ENCODE results near the gene CEMIP. TPM values are rescaled to one million over a fixed set of nuclear protein-coding genes. Genes with fewer than 3 reads are reported as not detected.

The CEMIP gene
- total RNA-seq, 4 donors from 2014 or later, result 5.4 to 9.2 (median 8.7) TPM

- no peak for DNase-seq (ENCODE audit: low spot score in 2 of 2)
- Histone ChIP-seq H3K4me1 (no peaks in the 10 kb centered on the region), H3K4me3 (no peak overlapping the region), H3K9me3 (no peaks in the 10 kb centered on the region), H3K27me3 (no peaks in the 10 kb centered on the region), H3K36me3 (no peaks in the 10 kb centered on the region), H3K27ac (no peak overlapping the region)
- WGBS, result 70% methylated on average over 5 of the region's 5 CpGs
- TF ChIP-seq POLR2A (IDR thresholded peaks at IDR 0.05) (no peak), EP300 (IDR thresholded peaks at IDR 0.05) (no peak), POLR2AphosphoS5 (IDR thresholded peaks at IDR 0.05) (no peak)
- TF ChIP-seq, protein P1, sequence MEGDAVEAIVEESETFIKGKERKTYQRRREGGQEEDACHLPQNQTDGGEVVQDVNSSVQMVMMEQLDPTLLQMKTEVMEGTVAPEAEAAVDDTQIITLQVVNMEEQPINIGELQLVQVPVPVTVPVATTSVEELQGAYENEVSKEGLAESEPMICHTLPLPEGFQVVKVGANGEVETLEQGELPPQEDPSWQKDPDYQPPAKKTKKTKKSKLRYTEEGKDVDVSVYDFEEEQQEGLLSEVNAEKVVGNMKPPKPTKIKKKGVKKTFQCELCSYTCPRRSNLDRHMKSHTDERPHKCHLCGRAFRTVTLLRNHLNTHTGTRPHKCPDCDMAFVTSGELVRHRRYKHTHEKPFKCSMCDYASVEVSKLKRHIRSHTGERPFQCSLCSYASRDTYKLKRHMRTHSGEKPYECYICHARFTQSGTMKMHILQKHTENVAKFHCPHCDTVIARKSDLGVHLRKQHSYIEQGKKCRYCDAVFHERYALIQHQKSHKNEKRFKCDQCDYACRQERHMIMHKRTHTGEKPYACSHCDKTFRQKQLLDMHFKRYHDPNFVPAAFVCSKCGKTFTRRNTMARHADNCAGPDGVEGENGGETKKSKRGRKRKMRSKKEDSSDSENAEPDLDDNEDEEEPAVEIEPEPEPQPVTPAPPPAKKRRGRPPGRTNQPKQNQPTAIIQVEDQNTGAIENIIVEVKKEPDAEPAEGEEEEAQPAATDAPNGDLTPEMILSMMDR (IDR thresholded peaks at IDR 0.05), result no peak
These were observed 10.1 kb downstream of the CEMIP start for GRCh38 chr15:80789296-80789695.

DNA sequence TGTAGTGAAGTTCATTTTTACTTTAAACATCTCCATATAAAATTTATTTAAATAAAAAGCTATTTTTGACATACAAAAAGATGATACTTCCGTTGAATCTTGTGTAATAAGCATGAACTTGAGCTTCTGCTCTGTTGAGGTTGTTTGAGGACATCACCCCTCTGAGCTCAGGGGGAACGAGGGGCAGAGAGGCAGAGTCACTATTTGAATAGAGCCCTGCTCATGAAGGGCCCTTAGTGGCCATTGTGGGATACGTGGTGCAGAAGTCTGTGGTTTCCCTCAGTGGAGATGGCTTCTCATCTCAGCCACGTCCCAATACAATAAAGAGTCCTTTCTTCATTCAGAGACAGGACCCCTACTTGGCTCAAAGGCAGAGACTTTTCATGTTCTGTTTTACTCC is 10.6 kb downstream of the CEMIP start:
- Histone ChIP-seq H3K4me3 (no peak overlapping the region), H3K9me3 (no peaks in the 10 kb centered on the region), H3K27me3 (no peaks in the 10 kb centered on the region), H3K4me1 (no peaks in the 10 kb centered on the region), H3K27ac (no peak overlapping the region), H3K36me3 (no peaks in the 10 kb centered on the region)
- 85% methylated on average over 4 of the region's 4 CpGs for WGBS
- no peak for DNase-seq (ENCODE audit: low spot score in 2 of 2)
- TF ChIP-seq POLR2AphosphoS5 (IDR thresholded peaks at IDR 0.05) (no peak), EP300 (IDR thresholded peaks at IDR 0.05) (no peak), POLR2A (IDR thresholded peaks at IDR 0.05) (no peak)
- TF ChIP-seq, protein P1 (IDR thresholded peaks at IDR 0.05), result no peak

DNA sequence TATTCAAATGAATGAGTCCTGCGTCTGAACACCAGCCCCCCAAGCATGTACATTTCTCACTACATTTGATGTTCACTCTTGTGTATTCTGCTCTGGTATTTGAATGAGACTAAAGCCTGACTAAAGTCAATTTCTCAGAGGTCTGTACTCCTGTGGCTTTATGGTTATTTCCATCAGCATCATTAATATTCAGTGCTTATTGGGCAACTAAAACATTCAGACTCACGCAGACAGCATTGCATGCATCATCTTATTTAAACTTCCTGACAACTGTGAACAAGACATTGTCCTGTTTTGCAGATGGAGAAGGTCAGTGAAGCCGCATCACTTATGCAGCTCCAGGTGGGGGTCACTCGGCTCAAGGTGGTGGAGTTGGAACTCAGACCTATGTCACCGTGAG is 11.1 kb downstream of the CEMIP start:
- Histone ChIP-seq H3K9me3 (no peaks in the 10 kb centered on the region), H3K27ac (no peak overlapping the region)
- WGBS, result 97% methylated on average over 5 of the region's 5 CpGs

DNA sequence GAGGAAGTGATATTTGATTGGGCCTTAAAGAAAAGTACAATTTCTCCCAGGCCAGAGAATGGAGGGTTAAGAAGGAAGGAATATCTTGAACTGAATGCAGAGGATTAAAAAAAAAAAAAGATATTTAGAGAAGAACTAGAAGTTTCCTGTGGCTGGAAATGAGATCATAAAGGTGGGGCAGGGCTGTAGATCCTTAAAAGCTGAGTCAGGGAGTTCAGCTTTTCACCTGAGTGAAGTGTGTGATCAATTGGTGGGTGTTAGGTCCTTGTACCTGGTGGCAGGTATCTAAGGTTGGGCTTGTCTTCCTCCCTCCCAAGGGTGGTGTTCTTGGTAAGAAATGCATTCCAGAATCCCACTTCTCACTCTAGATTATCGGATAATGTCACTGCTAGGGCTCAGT is 11.8 kb downstream of the CEMIP start:
- 100% methylated on average over 1 of the region's 1 CpG for WGBS
- no peak for DNase-seq (ENCODE audit: low spot score in 2 of 2)
- Histone ChIP-seq H3K27me3 (no peaks in the 10 kb centered on the region), H3K4me3 (no peak overlapping the region), H3K9me3 (no peaks in the 10 kb centered on the region), H3K4me1 (no peaks in the 10 kb centered on the region), H3K27ac (no peak overlapping the region), H3K36me3 (no peaks in the 10 kb centered on the region)
- TF ChIP-seq, protein P1 (IDR thresholded peaks at IDR 0.05), result no peak
- TF ChIP-seq POLR2AphosphoS5 (IDR thresholded peaks at IDR 0.05), result no peak
- TF ChIP-seq POLR2A (IDR thresholded peaks at IDR 0.05), result no peak
- TF ChIP-seq EP300 (IDR thresholded peaks at IDR 0.05), result no peak

More for the DNA sequence above, 11.1 kb downstream of the CEMIP start:
- Histone ChIP-seq H3K27me3 (no peaks in the 10 kb centered on the region), H3K4me3 (no peak overlapping the region), H3K36me3 (no peaks in the 10 kb centered on the region), H3K4me1 (no peaks in the 10 kb centered on the region)
- DNase-seq (ENCODE audit: low spot score in 2 of 2), result no peak
- TF ChIP-seq, protein P1 (IDR thresholded peaks at IDR 0.05), result no peak
- no peak for TF ChIP-seq POLR2AphosphoS5 (IDR thresholded peaks at IDR 0.05)
- TF ChIP-seq EP300 (IDR thresholded peaks at IDR 0.05), result no peak
- TF ChIP-seq POLR2A (IDR thresholded peaks at IDR 0.05), result no peak

GRCh38 chr15:80796407-80796806 is 17.2 kb downstream of the CEMIP start:
- Histone ChIP-seq H3K36me3 (no peaks in the 10 kb centered on the region), H3K4me3 (no peak overlapping the region), H3K9me3 (no peaks in the 10 kb centered on the region), H3K27ac (no peak overlapping the region), H3K27me3 (no peaks in the 10 kb centered on the region), H3K4me1 (no peaks in the 10 kb centered on the region)
- no peak for TF ChIP-seq POLR2AphosphoS5 (IDR thresholded peaks at IDR 0.05)
- TF ChIP-seq, protein P1 (IDR thresholded peaks at IDR 0.05), result no peak
- no peak for TF ChIP-seq EP300 (IDR thresholded peaks at IDR 0.05)
- no peak for TF ChIP-seq POLR2A (IDR thresholded peaks at IDR 0.05)
- WGBS, result 80% methylated on average over 5 of the region's 5 CpGs
- DNase-seq (ENCODE audit: low spot score in 2 of 2), result no peak
